SK-N-SH (cell line): Measurements from ENCODE around the gene MEN1. TPM values are rescaled to one million over a fixed set of nuclear protein-coding genes. Genes with fewer than 3 reads are reported as not detected.

Experiments
- CTCF ChIA-PET: fragments of 300-600, 350-600 bp; formaldehyde crosslinking; extraction: SDS; loops from one replicate; lab custom pipeline; 2021; lab: Yijun Ruan, JAX
- POLR2A ChIA-PET: fragments of 350-600 bp; sonication (Branson Sonifier 250); formaldehyde crosslinking; extraction: SDS; loops from one replicate; lab custom pipeline; 2020; ENCODE audit warnings: antibody characterized with exemption, inconsistent platforms; lab: Yijun Ruan, JAX
- DNase-seq: peaks from one replicate; pipeline ENCODE4 v3.0.0; 2012
- H2AFZ ChIP-seq: fragments of 200-600 bp; sonication (generic); 2 replicates; pipeline ENCODE4 v1.8.1; 2016; ENCODE audit warnings: antibody characterized with exemption, mild to moderate bottlenecking, low read depth
- H3F3A ChIP-seq: fragments of 200-600 bp; sonication (generic); replicated peaks from 2 replicates; pipeline ENCODE3; 2016; ENCODE audit warnings: antibody characterized with exemption, mild to moderate bottlenecking; ENCODE audit not compliant: insufficient read depth
- H3K27ac ChIP-seq, 2 experiments: fragments of 200-500 bp in 1 of 2; fragments of 200-600 bp in 1 of 2; sonication (Bioruptor generic) in 1 of 2; sonication (generic), shearing (Covaris generic) in 1 of 2; 2 replicates each; pipeline versions ENCODE4 v1.5.1 to v1.6.1; 2014 to 2016; ENCODE audit warnings: low read depth in 2 of 2, inconsistent platforms in 1 of 2, low read length in 1 of 2, mild to moderate bottlenecking in 1 of 2, mixed read lengths in 1 of 2
- H3K27me3 ChIP-seq: fragments of 200-600 bp; sonication (generic), shearing (Covaris generic); 2 replicates; pipeline ENCODE4 v1.6.1; 2016; ENCODE audit warnings: mixed run types; ENCODE audit not compliant: insufficient read depth
- H3K36me3 ChIP-seq, 2 experiments: fragments of 200-500 bp in 1 of 2; fragments of 200-600 bp in 1 of 2; sonication (Bioruptor generic) in 1 of 2; sonication (generic) in 1 of 2; replicated peaks in 1 of 2; 2 replicates each; pipeline versions ENCODE3 to v1.5.1; 2014 to 2016; ENCODE audit warnings: low read length in 1 of 2, mild to moderate bottlenecking in 1 of 2; ENCODE audit not compliant: insufficient read depth in 2 of 2, control insufficient read depth in 1 of 2
- H3K4me1 ChIP-seq, 2 experiments: fragments of 200-500 bp in 1 of 2; fragments of 200-600 bp in 1 of 2; sonication (Bioruptor generic) in 1 of 2; sonication (generic), shearing (Covaris generic) in 1 of 2; 2 replicates each; pipeline versions ENCODE4 v1.5.1 to v1.6.1; 2014 to 2016; ENCODE audit warnings: low read depth in 1 of 2, low read length in 1 of 2, mixed run types in 1 of 2; ENCODE audit not compliant: insufficient read depth in 2 of 2, control insufficient read depth in 1 of 2
- H3K4me2 ChIP-seq: fragments of 200-600 bp; sonication (generic), shearing (Covaris generic); 2 replicates; pipeline ENCODE4 v1.6.1; 2017; ENCODE audit warnings: mixed run types
- H3K4me3 ChIP-seq, 2 experiments: fragments of 200-500 bp in 1 of 2; fragments of 200-600 bp in 1 of 2; sonication (Bioruptor generic) in 1 of 2; sonication (generic), shearing (Covaris generic) in 1 of 2; 2 replicates each; pipeline versions ENCODE4 v1.5.1 to v1.8.1; 2014 to 2016; ENCODE audit warnings: low read depth in 2 of 2, inconsistent platforms in 1 of 2, low read length in 1 of 2, mild to moderate bottlenecking in 1 of 2, mixed read lengths in 1 of 2, moderate library complexity in 1 of 2
- H3K79me2 ChIP-seq: fragments of 200-600 bp; sonication (generic); 2 replicates; pipeline ENCODE4 v1.8.1; 2017; ENCODE audit warnings: mild to moderate bottlenecking; ENCODE audit not compliant: insufficient read depth
- H3K9ac ChIP-seq: fragments of 200-600 bp; sonication (generic); 2 replicates; pipeline ENCODE4 v1.6.1; 2017; ENCODE audit warnings: mixed run types
- H3K9me2 ChIP-seq: fragments of 200-600 bp; sonication (generic); 2 replicates; pipeline ENCODE4 v1.6.1; 2017; ENCODE audit warnings: mixed run types
- H3K9me3 ChIP-seq: fragments of 200-600 bp; sonication (generic); 2 replicates; pipeline ENCODE4 v1.6.1; 2017; ENCODE audit warnings: mixed run types, mild to moderate bottlenecking, moderate library complexity
- H4K20me1 ChIP-seq: fragments of 200-600 bp; sonication (generic); 2 replicates; pipeline ENCODE4 v1.6.1; 2017; ENCODE audit warnings: mild to moderate bottlenecking, mixed run types; ENCODE audit not compliant: insufficient read depth
- FOSL2 ChIP-seq: IDR thresholded peaks from 2 replicates; pipeline ENCODE4 v1.4.0; 2012; ENCODE audit warnings: low read depth, mild to moderate bottlenecking, moderate library complexity, borderline replicate concordance
- MAX ChIP-seq: IDR thresholded peaks from 2 replicates; pipeline ENCODE4 v1.4.0; 2012; ENCODE audit warnings: low read depth
- NFIC ChIP-seq: IDR thresholded peaks from 2 replicates; pipeline ENCODE4 v1.4.0; 2012; ENCODE audit warnings: borderline replicate concordance
- RAD21 ChIP-seq: IDR thresholded peaks from 2 replicates; pipeline ENCODE4 v1.6.1; 2012; ENCODE audit warnings: mild to moderate bottlenecking, low read length
- RCOR1 ChIP-seq: fragments of 150-350 bp; IDR thresholded peaks from 2 replicates; pipeline ENCODE4 v1.6.1; 2017; ENCODE audit warnings: antibody characterized with exemption, low read length
- SIN3A ChIP-seq: IDR thresholded peaks from 2 replicates; pipeline ENCODE4 v1.6.1; 2012; ENCODE audit warnings: low read depth, mild to moderate bottlenecking, low read length, moderate library complexity, borderline replicate concordance
- TEAD4 ChIP-seq: IDR thresholded peaks from 2 replicates; pipeline ENCODE4 v1.4.0; 2012; ENCODE audit warnings: mild to moderate bottlenecking, borderline replicate concordance; ENCODE audit not compliant: insufficient read depth
- USF2 ChIP-seq: fragments of 150-350 bp; IDR thresholded peaks from 2 replicates; pipeline ENCODE4 v1.6.1; 2017; ENCODE audit warnings: antibody characterized with exemption, low read length, low read depth, borderline replicate concordance
- YY1 ChIP-seq: IDR thresholded peaks from 2 replicates; pipeline ENCODE4 v1.4.0; 2012; ENCODE audit warnings: low read depth, mild to moderate bottlenecking
- ZBTB33 ChIP-seq: IDR thresholded peaks from 2 replicates; pipeline ENCODE4 v1.4.0; 2012; ENCODE audit warnings: low read depth, borderline replicate concordance
- WGBS: methylation state at CpG from one replicate; pipeline ENCODE4 v1.1.6; 2017; ENCODE audit warnings: low lambda C conversion rate; 5-methylcytosine and 5-hydroxymethylcytosine counted together
- polyA plus RNA-seq, 3 experiments: library from polyadenylated mRNA; depleted of rRNA; stranded (reverse); fragments of >200 nt; gene quantifications; 2 replicates each; pipeline ENCODE4 v1.2.3, GENCODE V29; 2012

The MEN1 gene
- polyA plus RNA-seq, 1 of the 3 experiments (the other 2 are of a cell fraction): 52.9 TPM

- Histone ChIP-seq H3K4me3 (no peak overlapping the region), H3K9me2 (no peaks in the 10 kb centered on the region), H3K27me3 (no peaks in the 10 kb centered on the region), H3F3A (peaks cover 43% of the 10 kb centered on the region), H3K9me3 (no peaks in the 10 kb centered on the region), H3K9ac (no peak overlapping the region), H4K20me1 (peaks cover 31% of the 10 kb centered on the region), H2AFZ (no peak overlapping the region), H3K4me1 (peaks cover 19 to 23% of the 10 kb centered on the region in 2 experiments; a peak in 3 of 4 replicates), H3K27ac (no peak overlapping the region), H3K36me3 (peaks cover 22 to 36% of the 10 kb centered on the region in 2 experiments), H3K4me2 (no peak overlapping the region), H3K79me2 (peaks cover 10% of the 10 kb centered on the region; the same call in 1 of the 2 replicates)
- no peak for TF ChIP-seq SIN3A
- no peak for TF ChIP-seq RAD21
- no peak for TF ChIP-seq TEAD4
- no peak for TF ChIP-seq NFIC
- no peak for TF ChIP-seq RCOR1
- TF ChIP-seq FOSL2: no peak
- TF ChIP-seq MAX: no peak
- no peak for TF ChIP-seq USF2
- ChIA-PET CTCF (interaction anchor here (0.8 to 2.0 kb wide), 5 partner anchors 7 to 72 kb away, joined by 5 to 8 read pairs (median 5); partner anchors contain the start of gene RASGRP2), POLR2A (interaction anchor here (1.7 kb wide), 1 partner anchor 18 kb away, joined by 7 read pairs; the partner anchor contains the start of gene SF1)
- WGBS: 67% methylated on average over 7 of the region's 7 CpGs
- peak; percentile 30 for DNase-seq
These were observed 49.5 kb downstream of the MEN1 start for GRCh38 chr11:64760759-64761420.

GRCh38 chr11:64759722-64760719 is 50.3 kb downstream of the MEN1 start, which contains the start of gene PYGM:
PYGM (minus strand) TSS chr11:64759974; CDS start chr11:64759898, 76 bp downstream.
- H3K27me3 ChIP-seq: no peaks in the 10 kb centered on the region
- no peak within 1 kb of the TSS for H3K4me2 ChIP-seq
- peaks cover 26% of the 10 kb centered on the region for H4K20me1 ChIP-seq
- CTCF ChIA-PET: interaction anchor here (0.5 to 2.0 kb wide), 8 partner anchors 8 to 110 kb away, joined by 3 to 8 read pairs (median 5); partner anchors contain the start of gene RASGRP2
- 78% methylated on average over 20 of the region's 24 CpGs for WGBS
- no peak for TF ChIP-seq YY1
- TF ChIP-seq ZBTB33: peak; percentile 57; the same call in 1 of the 2 replicates
- no peaks in the 10 kb centered on the region for H3K9me3 ChIP-seq
- H3K27ac ChIP-seq: peak within 1 kb of the TSS in 1 of 2 experiments; percentile 18; a peak in 3 of 4 replicates
- POLR2A ChIA-PET: interaction anchor here (0.7 to 1.7 kb wide), 4 partner anchors 17 to 71 kb away, joined by 3 to 7 read pairs (median 4); partner anchors contain the start of gene SF1
- H2AFZ ChIP-seq: no peak within 1 kb of the TSS
- H3K36me3 ChIP-seq: peaks cover 16 to 28% of the 10 kb centered on the region in 2 experiments
- H3K4me3 ChIP-seq: no peak within 1 kb of the TSS
- DNase-seq: peak; percentile 60
- H3K4me1 ChIP-seq: peaks cover 19 to 23% of the 10 kb centered on the region in 2 experiments; a peak in 3 of 4 replicates
- H3F3A ChIP-seq: peaks cover 43% of the 10 kb centered on the region
- H3K79me2 ChIP-seq: peaks cover 6% of the 10 kb centered on the region; the same call in 1 of the 2 replicates
- H3K9me2 ChIP-seq: no peaks in the 10 kb centered on the region
- H3K9ac ChIP-seq: no peak within 1 kb of the TSS
